H1 (cell line): ENCODE data around the gene RELA. TPM values are rescaled to one million over a fixed set of nuclear protein-coding genes. Genes with fewer than 3 reads are reported as not detected.

Experiments used
- CHD2 ChIP-seq: IDR thresholded peaks from 2 replicates; pipeline ENCODE4 v1.6.1; 2012; ENCODE audit warnings: low read length, improper control_type of control experiment
- HDAC6 ChIP-seq: IDR thresholded peaks from one replicate; pipeline ENCODE4 v1.7.1; 2012; ENCODE audit warnings: low read depth, mild to moderate bottlenecking, inconsistent platforms, low read length, moderate library complexity
- JUND ChIP-seq: IDR thresholded peaks from 2 replicates; pipeline ENCODE4 v1.6.1; 2011; ENCODE audit warnings: mild to moderate bottlenecking, improper control_type of control experiment, low read length
- NANOG ChIP-seq: IDR thresholded peaks from 2 replicates; pipeline ENCODE4 v1.6.1; 2011; ENCODE audit warnings: low read length, low read depth, mild to moderate bottlenecking, inconsistent platforms; ENCODE audit not compliant: insufficient read depth, poor library complexity, severe bottlenecking
- SIN3A ChIP-seq, 2 experiments: IDR thresholded peaks in 1 of 2; conservative IDR thresholded peaks in 1 of 2; 2 replicates each; pipeline ENCODE4 v1.6.1; 2011 to 2012; ENCODE audit warnings: low read length in 2 of 2, improper control_type of control experiment in 1 of 2, low read depth in 1 of 2, mild to moderate bottlenecking in 1 of 2
- SP2 ChIP-seq: IDR thresholded peaks from 2 replicates; pipeline ENCODE4 v1.6.1; 2012; ENCODE audit warnings: mild to moderate bottlenecking, low read length, inconsistent platforms
- SRF ChIP-seq: IDR thresholded peaks from 2 replicates; pipeline ENCODE4 v1.6.1; 2011; ENCODE audit warnings: mild to moderate bottlenecking, low read depth, low read length, moderate library complexity
- polyA plus RNA-seq, 7 experiments: library from polyadenylated mRNA; depleted of rRNA in 3 of 7; stranded (reverse) in 5 of 7; unstranded in 2 of 7; fragments of >200 nt in 5 of 7; fragments of 200-250 nt in 2 of 7; gene quantifications; 1 replicate in 5 of 7; 2 replicates in 1 of 7; 4 replicates in 1 of 7; pipeline versions ENCODE4 v1.2.1 to v1.2.3, GENCODE V29; 2011 to 2013; ENCODE audit warnings: missing spikeins in 2 of 7, mixed read lengths in 2 of 7
- total RNA-seq: library from RNA; stranded (reverse); fragmentation: NEBNext Ultra II Directional; extraction: Animal tissue kit (Norgen Biotek cat#: 25700); gene quantifications from 2 replicates; pipeline ENCODE4 v1.2.1, GENCODE V29; 2021

RELA gene
- total and polyA plus RNA-seq, 2 of the 8 experiments (the other 6 are each of a cell fraction or from before 2014, with no cell fraction given), result 21.9 to 27.5 TPM

- TF ChIP-seq NANOG (no peak), SIN3A (conservative IDR thresholded peaks at IDR 0.05 in 1 of 2, IDR thresholded peaks at IDR 0.05 in 1 of 2; ENCODE audit: low read depth in 1 of 2, low read length in 2 of 2) (no peak), SRF (no peak), CHD2 (no peak), HDAC6 (no peak), JUND (no peak), SP2 (no peak)
Measured at GRCh38 chr11:65651339-65651588, 11.5 kb downstream of the RELA start (continued).
